NCI-H1417 (cell line): ENCODE data around the gene ZBTB7B.

Source experiments
- DNase-seq, 3 experiments: peaks; one replicate each; lab custom pipeline; 2025; lab: John Stamatoyannopoulos, UW

The ZBTB7B gene

DNA sequence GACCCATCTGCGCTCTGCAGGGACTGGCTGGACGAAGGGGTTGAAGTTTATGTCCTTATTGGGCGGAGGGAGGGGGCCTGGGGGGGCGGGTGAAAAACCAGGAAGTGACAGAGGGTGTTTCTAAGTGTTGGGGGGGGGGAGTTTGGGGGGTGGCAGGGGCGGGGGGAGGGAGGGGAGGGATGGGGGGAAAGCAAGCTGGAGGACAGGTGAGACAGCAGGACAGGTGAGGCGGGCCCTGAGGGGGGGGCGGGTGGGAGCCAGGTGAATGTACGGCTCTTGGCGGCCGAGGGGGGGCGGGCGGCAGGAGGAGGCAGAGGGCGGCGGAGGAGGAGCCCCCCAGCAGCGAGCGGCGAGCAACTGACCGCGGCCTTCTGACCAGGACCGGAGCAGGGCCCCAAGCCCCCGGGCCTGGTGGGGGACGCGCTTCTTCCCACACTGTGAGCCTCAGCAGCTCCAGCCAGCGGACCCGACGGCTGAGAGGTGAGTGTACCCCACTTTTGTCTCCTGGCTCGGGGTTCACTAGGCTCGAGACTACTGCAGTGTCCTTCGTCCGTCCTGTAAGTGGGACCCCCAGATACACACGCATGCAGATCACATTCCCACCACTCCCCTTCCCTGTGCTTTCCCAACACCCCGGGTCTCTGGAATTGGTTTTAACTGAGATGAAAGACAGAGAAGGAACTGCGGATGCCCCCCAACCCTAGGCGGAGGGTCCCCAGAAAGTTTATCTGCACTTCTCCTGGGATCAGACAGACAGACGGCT is at the start of gene ZBTB7B:
ZBTB7B (plus strand) TSS at position 339 of the 763 bp plus-strand sequence. CDS start 11,859 bp downstream, outside the sequence.
- peak; percentile 44 to 73 (median 71) for DNase-seq

DNA sequence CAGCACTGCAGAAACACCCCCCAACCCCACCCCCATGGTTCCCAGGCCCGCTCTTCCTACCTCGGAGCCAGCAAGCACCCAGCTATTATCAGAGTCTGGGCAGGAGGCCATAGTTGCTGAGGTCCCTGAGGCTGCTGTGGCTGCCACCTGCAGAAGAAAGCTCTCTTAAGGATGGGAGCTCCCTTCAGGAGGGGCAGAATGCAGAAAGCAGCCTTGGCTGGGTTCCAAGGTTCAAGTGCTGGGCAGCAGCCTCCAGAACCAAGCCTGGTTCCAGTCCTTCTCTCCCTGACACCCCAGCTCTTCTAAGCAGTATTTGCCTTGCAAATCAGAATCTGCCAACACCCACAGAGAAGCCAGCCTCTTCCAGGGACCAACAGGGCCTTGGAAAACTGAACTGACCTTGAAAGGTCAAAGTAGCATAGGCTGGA is 49.0 kb upstream of the ZBTB7B start:
- DNase-seq, result peak in 1 of 3 experiments; percentile 8

DNA sequence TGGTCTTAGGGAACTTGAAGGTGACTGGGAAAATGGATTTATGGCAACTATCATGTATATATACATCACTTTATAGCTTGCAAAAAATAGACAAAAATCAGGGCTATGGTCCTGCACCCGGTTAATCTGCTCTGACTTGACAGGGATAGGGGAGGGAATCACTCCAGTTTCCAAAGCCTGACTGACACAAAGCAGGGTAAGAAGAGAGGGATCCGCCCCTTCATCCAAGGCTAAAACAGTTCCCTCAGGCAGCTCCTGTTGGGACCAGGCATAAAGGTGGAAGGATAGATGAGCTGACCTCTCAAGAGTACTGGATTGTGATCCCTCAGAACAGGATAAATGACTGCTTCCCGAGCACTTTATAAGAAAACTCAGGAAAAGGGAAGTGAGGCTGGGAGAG is 48.1 kb upstream of the ZBTB7B start:
- DNase-seq, result peak in 1 of 3 experiments; percentile 37

DNA sequence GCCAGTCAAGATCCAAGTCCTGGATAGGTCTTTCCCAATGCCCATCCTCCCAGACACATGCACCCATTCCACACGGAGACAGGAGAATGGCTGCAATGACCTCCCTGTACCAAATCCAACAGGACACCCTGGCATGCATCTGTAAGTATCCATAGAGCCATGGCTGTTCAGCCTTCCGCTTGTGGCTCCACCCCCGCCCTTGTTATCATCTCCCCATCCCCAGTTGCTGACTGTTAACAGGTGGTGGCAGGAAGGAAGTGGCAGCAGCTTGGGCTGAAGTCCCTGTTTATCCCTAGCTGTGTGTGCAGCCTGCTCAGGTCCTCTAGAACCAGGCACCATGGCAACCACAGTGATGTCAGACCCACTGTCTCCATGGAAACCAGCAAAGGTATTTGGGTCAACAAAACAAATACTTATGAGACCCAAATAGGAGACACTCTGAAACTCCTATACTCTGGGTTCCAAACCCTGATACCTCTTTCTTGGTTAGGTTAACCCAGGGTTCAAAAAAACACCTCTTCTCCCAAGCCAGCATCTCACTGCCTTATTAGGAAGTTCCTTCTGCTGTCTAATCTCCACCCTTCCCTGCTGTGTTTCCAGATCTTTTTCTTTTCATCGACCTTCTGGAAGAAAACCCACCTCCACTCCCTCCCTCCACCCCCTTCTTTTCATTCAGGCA is 47.4 kb upstream of the ZBTB7B start:
- DNase-seq, result peak; percentile 37 to 91 (median 75)

DNA sequence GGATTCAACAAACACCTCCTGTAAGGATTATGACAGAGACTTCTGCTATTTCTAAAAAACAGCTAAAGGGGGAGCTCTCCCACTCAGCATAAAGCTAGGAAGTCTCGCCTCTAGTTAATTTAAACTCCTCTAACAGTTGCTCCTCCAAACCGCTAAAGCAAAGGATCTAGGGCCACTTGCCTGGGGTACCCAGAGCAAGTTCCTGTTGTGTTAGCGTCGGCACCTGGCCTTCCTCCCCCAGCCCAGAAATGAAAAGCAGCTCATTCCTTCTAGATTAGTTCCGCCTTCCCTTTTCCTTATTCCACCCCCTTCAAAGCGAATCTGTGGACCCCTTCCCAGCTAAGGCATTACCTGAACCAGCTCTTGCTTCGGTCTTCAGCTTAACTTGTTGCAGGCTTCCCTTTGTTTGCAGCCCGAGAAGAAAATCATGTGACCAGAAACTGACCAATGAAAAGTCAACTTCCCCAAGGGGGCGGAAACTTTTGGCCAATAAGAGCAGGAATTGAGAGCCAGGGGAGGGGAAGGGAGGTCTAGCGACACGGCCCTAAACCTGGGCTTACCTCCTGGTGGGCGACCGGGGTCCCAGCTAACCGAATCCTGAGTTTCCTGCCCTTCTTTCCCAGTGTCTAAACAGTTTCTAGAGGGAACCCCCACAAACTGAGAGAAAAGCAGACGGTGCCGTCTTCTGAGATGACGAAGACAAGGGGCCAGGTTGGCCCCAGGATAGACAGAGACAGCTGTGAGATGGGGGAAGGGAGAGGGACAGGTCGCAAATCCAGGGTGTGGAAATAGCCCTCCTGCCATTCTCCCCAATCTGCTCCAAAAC is 46.7 kb upstream of the ZBTB7B start, which contains the start of gene PBXIP1:
PBXIP1 (minus strand) TSS at position 382 of the 826 bp plus-strand sequence. CDS start 2,378 bp downstream, outside the sequence.
- peak; percentile 90 to 99 (median 97) for DNase-seq

DNA sequence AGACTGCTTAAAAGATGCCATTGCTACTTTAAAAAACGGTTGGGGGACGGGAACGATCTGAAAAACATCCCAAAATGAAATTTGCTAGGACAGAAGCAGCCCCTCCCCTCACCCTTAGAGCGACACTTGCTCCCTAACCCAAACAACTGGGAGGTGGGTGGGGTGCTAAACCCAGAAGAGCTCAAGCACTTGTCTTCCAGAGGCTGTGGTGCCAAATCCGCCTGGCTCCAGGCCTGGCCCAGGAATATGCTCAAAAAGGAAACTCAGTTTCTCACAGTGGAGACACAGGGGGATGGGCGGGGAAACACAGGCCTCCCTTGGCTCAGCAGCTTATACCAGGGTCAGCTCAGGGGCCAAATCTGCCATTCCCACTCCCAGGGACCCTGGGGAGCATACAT is 46.1 kb upstream of the ZBTB7B start:
- peak in 1 of 3 experiments; percentile 44 for DNase-seq

DNA sequence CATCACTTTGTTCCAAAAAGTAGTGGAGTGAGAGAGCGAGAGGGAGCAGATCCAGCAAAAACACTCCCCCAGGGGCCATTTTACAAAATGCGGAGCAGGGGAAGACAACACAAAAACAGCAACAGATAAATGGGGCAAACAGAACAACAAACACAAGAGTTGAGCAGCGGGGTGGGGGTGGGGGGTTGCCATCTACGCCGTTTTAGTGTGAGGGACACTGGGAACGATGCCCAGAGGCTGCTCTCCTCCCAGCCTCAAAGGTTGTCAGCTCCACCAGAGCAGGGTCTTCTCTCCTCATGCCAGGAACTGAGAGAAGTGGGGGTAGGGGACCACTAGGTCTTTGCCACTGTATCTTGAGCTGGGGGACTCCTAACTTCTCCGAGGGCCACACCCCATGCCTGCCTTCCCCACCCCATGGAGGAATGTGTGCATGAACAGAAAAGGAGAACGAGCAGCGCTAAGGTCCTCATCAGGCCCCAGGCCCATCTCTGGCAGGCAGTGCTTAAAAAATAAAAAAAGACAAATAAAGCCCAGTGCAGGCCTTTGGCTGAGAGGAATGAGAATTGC is 45.4 kb upstream of the ZBTB7B start:
- DNase-seq, result no peak

DNA sequence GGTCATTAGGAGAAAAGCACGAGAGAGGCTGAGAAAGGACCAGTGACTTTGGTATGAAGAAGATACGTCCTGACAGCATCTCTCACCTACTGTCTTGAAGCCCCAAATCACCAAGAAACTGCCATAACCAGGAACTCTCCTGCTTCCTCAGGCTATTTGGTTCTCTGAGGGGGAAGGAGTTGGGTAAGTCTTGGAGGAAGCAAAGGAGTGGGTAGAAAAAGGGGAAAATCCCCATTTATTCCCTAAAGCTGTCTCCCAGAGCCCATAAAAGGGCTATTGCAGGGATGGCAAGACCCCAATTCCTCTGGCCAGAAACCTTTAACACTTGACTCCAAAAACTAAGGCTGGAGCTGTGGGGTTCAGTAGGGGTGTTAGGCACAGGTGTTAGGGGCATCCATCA is 44.6 kb upstream of the ZBTB7B start:
- no peak for DNase-seq

DNA sequence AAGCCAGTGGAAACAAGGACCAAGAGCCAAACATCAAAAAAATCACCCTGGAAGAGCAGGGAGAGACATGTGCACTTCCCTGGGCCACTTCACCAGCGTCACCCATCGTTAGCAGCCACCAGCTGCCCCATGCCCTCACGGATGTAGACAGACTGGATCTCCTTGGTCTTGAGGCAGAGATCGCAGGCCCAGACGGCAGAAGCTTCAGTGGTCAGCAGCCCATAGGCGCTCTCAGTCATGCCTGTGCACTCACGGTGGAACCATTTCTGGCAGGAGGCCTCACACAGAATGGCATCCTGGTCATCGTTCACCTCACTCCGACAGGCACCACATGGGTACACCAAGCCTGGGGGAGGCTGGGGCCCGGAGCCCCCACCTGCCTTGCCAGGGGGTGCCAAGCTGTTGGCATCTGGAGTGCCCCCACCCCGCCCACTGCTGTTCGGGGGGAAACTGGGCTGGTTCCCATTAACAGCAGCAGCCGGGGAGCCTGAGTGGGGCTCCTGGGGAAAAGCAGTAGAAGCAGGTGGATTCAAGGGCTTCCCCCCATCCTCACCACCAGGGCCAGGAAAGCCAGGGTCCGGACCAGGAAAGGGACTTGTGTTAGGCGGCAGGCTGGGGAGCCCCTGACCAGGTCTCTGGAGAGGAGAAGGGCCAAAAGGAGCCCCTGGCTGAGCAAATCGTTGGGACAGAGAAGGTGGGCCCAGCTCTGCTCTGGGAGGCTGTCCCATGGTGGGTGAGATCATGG is 43.7 kb upstream of the ZBTB7B start:
- DNase-seq, result no peak

DNA sequence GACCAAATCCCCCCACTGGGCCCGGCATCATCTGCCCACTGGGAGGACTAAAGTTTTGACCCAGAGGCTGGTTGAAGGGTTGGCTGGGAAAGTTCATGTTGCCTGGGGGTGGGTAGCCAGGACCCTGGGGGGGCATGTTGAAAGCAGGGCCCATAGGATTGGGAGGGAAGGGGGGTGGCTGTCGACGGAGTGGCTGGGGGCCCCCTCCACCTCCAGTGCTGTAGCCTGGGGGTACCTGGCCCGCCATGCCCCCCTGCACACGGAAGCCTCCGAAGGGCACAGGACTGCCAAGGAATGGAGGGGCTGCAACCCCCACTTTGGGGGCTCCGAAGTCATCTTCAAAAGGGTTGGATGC is 43.2 kb upstream of the ZBTB7B start:
- no peak for DNase-seq

DNA sequence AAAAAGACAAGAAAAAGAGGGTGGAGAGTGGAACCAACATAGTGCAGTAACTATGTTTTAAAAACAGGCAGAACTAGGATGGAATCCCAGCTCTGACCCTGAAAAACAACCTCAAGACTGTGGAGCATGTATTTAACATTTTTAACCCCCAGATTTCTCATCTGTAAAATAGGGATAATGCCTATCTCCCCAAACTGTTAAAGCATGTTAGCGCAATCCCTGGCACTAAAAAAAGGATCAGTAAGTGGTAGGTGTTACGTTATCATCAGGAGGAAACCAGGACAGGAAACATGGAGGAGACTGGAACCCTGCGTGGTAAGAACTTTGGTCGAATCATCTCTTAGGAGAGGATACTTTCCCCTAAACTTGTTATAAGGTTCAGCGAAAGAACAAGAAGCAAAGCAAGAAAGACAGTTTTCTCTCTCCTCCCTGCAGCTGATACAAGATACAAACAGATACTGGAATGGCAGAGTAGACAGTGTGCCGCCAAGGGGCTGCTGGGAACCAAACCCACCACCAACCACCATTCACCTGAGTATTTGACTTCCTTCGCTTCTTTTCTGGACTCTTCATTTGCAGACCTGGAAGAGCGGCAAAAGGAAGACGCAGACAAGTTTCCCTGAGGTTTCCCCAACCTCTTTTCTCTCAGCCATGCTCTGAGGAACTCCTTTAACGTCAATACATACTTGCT is 42.0 kb upstream of the ZBTB7B start:
- no peak for DNase-seq

DNA sequence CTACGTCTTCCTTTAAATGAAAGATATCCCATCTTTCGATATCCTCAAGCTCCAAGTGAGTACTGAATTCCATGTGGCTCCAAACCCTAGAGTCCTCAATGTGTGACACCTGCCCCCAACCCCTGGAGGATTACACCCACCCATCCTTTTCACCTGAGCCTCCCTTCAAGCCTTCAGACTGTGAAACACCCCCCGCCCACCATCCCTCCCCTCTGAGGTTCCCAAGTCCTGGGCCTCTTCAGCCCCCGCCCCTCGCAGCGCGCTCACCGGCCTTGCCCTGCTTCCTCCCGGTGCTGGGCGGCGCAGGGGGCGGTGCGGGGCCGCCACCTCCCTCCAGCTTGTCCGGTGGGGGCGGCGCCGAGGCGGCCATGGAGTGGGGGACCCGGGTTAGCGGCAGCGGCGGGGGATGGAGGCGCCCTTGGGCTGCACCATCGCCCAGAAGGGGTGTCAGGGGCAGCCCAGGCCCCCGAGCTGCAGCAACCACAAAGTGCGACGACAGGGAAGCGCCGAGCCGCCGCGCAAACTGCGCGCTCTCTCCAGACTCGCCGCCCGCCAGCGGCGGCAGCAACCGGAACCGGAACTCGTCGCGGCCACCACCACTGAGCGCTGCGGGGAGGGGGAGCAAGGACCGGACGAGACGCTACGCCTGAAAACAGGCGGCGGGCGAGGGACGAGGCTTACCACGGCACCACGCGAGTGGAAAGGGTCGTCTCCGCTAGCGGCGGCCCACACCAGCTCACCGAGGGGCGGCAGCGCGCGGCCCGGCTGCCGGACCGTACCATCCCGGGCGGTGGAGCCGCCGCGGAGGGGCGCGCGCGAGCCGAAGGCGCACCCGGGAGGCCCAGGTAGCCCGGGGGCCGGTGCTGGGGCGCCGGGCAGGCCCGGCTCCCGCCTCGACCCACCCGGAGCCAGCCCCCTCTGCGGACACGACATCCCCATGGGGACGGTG is 41.1 kb upstream of the ZBTB7B start, which contains the start of gene PYGO2:
PYGO2 (minus strand) TSS at position 576 of the 949 bp plus-strand sequence; CDS start at position 370, 206 bp downstream.
- DNase-seq, result peak; percentile 86 to 91 (median 90)

DNA sequence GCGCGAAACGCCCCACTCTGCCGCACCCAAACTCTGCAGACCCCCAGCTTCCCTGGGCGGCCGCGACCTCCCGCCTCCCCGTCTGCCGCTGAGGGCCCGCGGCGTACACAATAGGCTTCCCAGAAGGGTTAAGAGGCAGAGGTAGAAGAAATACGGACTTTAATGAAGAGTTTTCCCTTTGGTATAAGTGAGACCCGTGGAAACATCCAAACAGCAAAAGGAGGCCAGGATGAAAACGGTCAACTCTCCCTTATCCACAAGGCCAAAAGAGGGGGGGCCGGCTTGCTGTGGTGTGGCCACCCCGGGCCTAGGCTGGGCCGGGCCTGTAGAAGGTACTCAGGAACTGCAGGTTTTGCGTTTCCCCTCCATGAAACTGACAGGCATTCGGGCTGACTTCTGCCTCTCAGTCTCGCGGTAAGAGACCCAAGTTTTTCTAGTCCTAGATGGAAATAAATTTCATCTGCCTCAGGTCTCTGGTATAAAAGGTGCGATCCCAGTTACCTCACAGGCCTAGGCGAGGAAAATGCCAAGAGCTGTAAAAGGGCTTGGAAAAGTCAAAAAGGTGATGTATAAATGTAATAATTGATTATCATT is 40.3 kb upstream of the ZBTB7B start:
- peak in 2 of 3 experiments; percentile 74 to 76 for DNase-seq

DNA sequence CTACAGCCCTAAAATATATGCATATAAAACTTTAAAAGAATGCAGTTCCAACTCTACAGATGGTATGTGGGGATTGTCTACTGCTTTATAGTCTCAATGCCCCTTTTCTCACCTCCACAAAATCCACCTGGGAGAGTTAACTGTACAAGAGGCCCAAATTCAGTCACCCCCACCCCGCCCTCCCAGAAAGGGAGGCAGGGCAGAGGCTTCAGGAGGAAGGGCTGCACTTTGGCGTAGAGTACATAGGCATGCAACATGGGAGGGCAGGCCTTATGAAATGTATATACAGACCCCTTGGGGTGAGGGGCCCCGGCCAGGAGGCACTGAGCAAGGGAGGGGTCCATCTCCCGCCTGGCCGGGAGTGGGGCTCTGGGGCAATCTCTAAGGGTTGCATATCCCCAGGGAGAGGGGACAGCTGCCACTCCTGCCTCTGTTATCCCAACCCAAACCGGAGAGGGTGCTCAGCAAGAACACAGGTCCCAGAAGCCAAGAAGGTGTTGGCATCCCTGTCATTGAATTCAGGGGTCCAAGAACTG is 39.7 kb upstream of the ZBTB7B start:
- DNase-seq, result no peak

DNA sequence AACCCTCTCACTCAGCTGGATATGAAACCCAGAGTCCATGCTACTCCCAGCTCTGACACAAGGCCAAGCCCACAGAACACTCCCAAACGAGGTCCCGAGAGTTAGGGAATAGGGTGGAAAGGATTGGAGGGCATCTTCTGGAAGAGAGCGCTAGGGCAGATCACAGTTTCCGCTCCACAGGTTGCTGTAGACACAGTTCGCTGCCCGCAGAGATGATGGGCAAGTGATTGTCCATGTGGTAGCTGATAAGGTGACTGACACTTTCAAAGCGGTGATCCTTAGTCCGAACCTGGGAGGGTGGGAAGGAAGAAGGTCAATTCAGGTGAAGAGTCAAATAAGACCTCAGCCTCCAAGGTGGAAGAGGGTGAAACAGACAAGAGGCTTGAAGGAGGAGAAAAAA is 39.0 kb upstream of the ZBTB7B start:
- DNase-seq, result no peak

DNA sequence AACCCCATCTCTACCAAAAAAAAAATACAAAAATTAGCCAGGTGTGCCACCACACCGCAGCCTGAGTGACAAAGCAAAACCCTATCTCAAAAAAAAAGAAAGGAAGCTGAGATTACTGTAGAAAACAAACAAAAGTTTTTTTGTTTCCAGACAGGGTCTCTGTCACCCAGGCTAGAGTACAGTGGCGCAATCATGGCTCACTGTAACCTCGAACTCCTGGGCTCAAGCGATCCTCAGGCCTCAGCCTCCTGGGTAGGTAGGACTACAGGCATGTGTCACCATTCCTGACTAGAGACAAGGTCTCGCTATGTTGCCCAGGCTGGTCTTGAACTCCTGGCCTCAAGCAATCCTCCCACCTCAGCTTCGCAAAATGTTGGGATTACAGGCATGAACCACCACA is 38.2 kb upstream of the ZBTB7B start:
- DNase-seq, result no peak

DNA sequence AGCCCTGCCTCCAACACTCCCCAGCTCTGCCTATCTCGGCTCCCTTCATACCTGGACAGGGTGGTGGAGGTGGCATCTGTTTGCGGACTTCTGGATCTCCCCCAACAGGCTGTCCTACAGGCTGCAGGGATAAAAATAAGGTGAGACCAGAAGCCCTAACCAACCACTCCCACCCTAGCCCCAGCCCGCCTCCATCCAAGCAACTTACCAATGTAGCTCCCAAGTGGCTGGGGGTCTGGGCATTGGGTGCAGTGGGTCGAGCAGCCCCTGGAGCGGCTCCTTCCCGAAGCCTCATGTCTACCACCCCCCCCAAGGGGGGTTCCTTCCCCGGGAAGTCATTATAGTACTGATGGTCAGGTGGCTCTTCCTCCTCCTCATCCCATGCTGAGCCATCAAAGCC is 36.5 kb upstream of the ZBTB7B start:
- no peak for DNase-seq

DNA sequence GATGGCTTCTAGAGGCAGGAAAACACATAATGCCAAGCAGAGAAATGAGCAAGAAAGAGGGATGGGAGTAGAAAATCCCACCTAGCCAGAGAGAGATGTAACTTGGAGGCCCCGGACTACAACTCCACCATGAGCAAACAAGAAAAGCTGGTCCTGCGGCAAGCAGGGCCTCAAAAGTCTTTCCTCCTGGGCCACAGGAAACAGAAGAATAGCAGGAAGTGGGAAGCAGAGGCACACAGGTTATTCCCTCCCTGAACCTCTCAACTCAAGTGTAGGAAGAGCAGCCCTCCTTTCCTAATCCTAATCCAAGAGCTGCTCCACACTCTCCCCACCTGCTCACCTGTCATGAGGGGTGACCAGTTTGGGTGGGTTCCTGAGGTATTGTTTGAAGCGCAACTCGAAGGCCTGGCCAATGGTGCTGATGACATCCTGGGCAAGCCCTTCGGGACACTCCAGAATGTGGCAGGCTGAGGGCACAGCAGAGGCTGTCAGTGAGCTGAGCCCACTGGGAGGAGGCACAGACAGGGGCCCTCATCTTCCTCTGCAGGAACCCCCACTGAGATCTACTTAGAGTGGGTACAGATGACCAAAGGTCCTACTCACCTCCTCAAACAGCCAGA is 35.2 kb upstream of the ZBTB7B start:
- DNase-seq, result no peak
